ENCODE results near the gene TMEM181. TPM values are rescaled to one million over a fixed set of nuclear protein-coding genes. Genes with fewer than 3 reads are reported as not detected.

TMEM181 gene
- total and polyA plus RNA-seq, 2 of the 13 experiments (the other 11 are each of a cell fraction or from before 2014, with no cell fraction given), result 59.1 to 108 TPM

- TF ChIP-seq MAFG (CRISPR knock-in tag; IDR thresholded peaks at IDR 0.05) (no peak), SMYD3 (CRISPR knock-in tag; IDR thresholded peaks at IDR 0.05) (no peak), ZNF558 (CRISPR knock-in tag; IDR thresholded peaks at IDR 0.05; ENCODE audit: borderline replicate concordance) (no peak), TBL1XR1 (IDR thresholded peaks at IDR 0.05; ENCODE audit: borderline replicate concordance, low read length, partially characterized antibody) (no peak), DNMT3B (CRISPR knock-in tag; conservative IDR thresholded peaks at IDR 0.05) (no peak), CEBPZ (IDR thresholded peaks at IDR 0.05; ENCODE audit: low read length) (no peak), TP53 (CRISPR knock-in tag; conservative IDR thresholded peaks at IDR 0.05) (no peak), PHF8 (CRISPR knock-in tag; IDR thresholded peaks at IDR 0.05) (peak; percentile 41), GMEB2 (CRISPR knock-in tag; IDR thresholded peaks at IDR 0.05; ENCODE audit: low read depth) (no peak), THYN1 (CRISPR knock-in tag; IDR thresholded peaks at IDR 0.05; ENCODE audit: borderline replicate concordance, low read depth) (no peak), CBX1 (IDR thresholded peaks at IDR 0.05; ENCODE audit: low read depth) (no peak), ZFX (CRISPR knock-in tag; IDR thresholded peaks at IDR 0.05; ENCODE audit: low read depth) (no peak), TBP (CRISPR knock-in tag; IDR thresholded peaks at IDR 0.05) (no peak), ZNF549 (CRISPR knock-in tag; IDR thresholded peaks at IDR 0.05) (no peak), STAT5B (CRISPR knock-in tag; IDR thresholded peaks at IDR 0.05) (no peak), ZNF496 (CRISPR knock-in tag; IDR thresholded peaks at IDR 0.05; ENCODE audit: insufficient replicate concordance) (no peak), ATM (IDR thresholded peaks at IDR 0.05; ENCODE audit: borderline replicate concordance) (no peak), ZBTB7B (CRISPR knock-in tag; IDR thresholded peaks at IDR 0.05) (peak; percentile 33; the same call in 1 of the 2 replicates), ZNF260 (CRISPR knock-in tag; IDR thresholded peaks at IDR 0.05; ENCODE audit: borderline replicate concordance, low read depth) (no peak), ZNF672 (CRISPR knock-in tag; IDR thresholded peaks at IDR 0.05) (no peak), ZNF614 (CRISPR knock-in tag; IDR thresholded peaks at IDR 0.05; ENCODE audit: borderline replicate concordance) (peak; percentile 16; the same call in 1 of the 2 replicates), POLR2G (IDR thresholded peaks at IDR 0.05; ENCODE audit: low read depth, low read length) (no peak), ESRRA (CRISPR knock-in tag; IDR thresholded peaks at IDR 0.05; ENCODE audit: low read depth) (no peak)
- TF ChIP-seq, protein P1, sequence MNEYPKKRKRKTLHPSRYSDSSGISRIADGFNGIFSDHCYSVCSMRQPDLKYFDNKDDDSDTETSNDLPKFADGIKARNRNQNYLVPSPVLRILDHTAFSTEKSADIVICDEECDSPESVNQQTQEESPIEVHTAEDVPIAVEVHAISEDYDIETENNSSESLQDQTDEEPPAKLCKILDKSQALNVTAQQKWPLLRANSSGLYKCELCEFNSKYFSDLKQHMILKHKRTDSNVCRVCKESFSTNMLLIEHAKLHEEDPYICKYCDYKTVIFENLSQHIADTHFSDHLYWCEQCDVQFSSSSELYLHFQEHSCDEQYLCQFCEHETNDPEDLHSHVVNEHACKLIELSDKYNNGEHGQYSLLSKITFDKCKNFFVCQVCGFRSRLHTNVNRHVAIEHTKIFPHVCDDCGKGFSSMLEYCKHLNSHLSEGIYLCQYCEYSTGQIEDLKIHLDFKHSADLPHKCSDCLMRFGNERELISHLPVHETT (CRISPR knock-in tag; conservative IDR thresholded peaks at IDR 0.05), result no peak
- TF ChIP-seq, protein P2, sequence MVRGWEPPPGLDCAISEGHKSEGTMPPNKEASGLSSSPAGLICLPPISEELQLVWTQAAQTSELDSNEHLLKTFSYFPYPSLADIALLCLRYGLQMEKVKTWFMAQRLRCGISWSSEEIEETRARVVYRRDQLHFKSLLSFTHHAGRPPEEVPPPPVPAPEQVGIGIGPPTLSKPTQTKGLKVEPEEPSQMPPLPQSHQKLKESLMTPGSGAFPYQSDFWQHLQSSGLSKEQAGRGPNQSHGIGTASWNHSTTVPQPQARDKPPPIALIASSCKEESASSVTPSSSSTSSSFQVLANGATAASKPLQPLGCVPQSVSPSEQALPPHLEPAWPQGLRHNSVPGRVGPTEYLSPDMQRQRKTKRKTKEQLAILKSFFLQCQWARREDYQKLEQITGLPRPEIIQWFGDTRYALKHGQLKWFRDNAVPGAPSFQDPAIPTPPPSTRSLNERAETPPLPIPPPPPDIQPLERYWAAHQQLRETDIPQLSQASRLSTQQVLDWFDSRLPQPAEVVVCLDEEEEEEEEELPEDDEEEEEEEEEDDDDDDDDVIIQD (CRISPR knock-in tag; IDR thresholded peaks at IDR 0.05; ENCODE audit: low read depth), result no peak
Observed at GRCh38 chr6:158560836-158561320, 987 bp downstream of the TMEM181 start (continued).

Data from HepG2 (cell line).